HEK293T (cell line): Measurements from ENCODE around the gene CHTF8.

Source experiments
- CTCF ChIA-PET: fragments of 350-600 bp; formaldehyde crosslinking; extraction: SDS; loops from one replicate; lab custom pipeline; 2021; ENCODE audit warnings: antibody characterized with exemption, inconsistent platforms; lab: Yijun Ruan, JAX
- POLR2A ChIA-PET: fragments of 350-600 bp; formaldehyde crosslinking; extraction: SDS; loops from one replicate; lab custom pipeline; 2020; ENCODE audit warnings: antibody characterized with exemption, inconsistent platforms; lab: Yijun Ruan, JAX
- DNase-seq: peaks from one replicate; pipeline ENCODE4 v3.0.0; 2012; ENCODE audit warnings: mixed read lengths; ENCODE audit errors: extremely low spot score
- ARNT ChIP-seq: fragments of 450-650 bp; IDR thresholded peaks from 2 replicates; pipeline ENCODE4 v1.6.1; 2017; ENCODE audit warnings: mild to moderate bottlenecking
- BHLHE40 ChIP-seq: fragments of 450-650 bp; IDR thresholded peaks from 2 replicates; pipeline ENCODE4 v1.6.1; 2016; ENCODE audit warnings: mild to moderate bottlenecking, moderate library complexity, borderline replicate concordance
- CTBP1 ChIP-seq: fragments of 450-650 bp; IDR thresholded peaks from 2 replicates; pipeline ENCODE4 v1.6.1; 2016; ENCODE audit warnings: borderline replicate concordance
- ELF4 ChIP-seq: fragments of 450-650 bp; IDR thresholded peaks from 2 replicates; pipeline ENCODE4 v1.6.1; 2017; ENCODE audit warnings: antibody characterized with exemption
- FOXA1 ChIP-seq: fragments of 450-650 bp; IDR thresholded peaks from 2 replicates; pipeline ENCODE4 v1.6.1; 2016; ENCODE audit warnings: mild to moderate bottlenecking
- FOXK2 ChIP-seq: fragments of 450-650 bp; IDR thresholded peaks from 2 replicates; pipeline ENCODE4 v1.6.1; 2016; ENCODE audit warnings: mild to moderate bottlenecking
- FOXM1 ChIP-seq: fragments of 450-650 bp; IDR thresholded peaks from 2 replicates; pipeline ENCODE4 v1.6.1; 2017; ENCODE audit warnings: mild to moderate bottlenecking, borderline replicate concordance
- HDGF ChIP-seq: fragments of 450-650 bp; IDR thresholded peaks from 2 replicates; pipeline ENCODE4 v1.6.1; 2017; ENCODE audit warnings: antibody characterized with exemption, borderline replicate concordance
- L3MBTL2 ChIP-seq: fragments of 450-650 bp; conservative IDR thresholded peaks from 2 replicates; pipeline ENCODE4 v1.6.1; 2016; ENCODE audit warnings: mild to moderate bottlenecking
- LEF1 ChIP-seq: fragments of 450-650 bp; IDR thresholded peaks from 2 replicates; pipeline ENCODE4 v1.6.1; 2017; ENCODE audit warnings: mild to moderate bottlenecking, borderline replicate concordance
- NFRKB ChIP-seq: fragments of 450-650 bp; IDR thresholded peaks from 2 replicates; pipeline ENCODE4 v1.6.1; 2016; ENCODE audit warnings: mild to moderate bottlenecking, moderate library complexity
- PKNOX1 ChIP-seq: fragments of 450-650 bp; IDR thresholded peaks from 2 replicates; pipeline ENCODE4 v1.6.1; 2016
- SP1 ChIP-seq: fragments of 450-650 bp; IDR thresholded peaks from 2 replicates; pipeline ENCODE4 v1.6.1; 2017
- SUZ12 ChIP-seq: fragments of 450-650 bp; IDR thresholded peaks from 2 replicates; pipeline ENCODE4 v1.6.1; 2016; ENCODE audit warnings: mild to moderate bottlenecking
- TARDBP ChIP-seq: fragments of 450-650 bp; IDR thresholded peaks from 2 replicates; pipeline ENCODE4 v1.6.1; 2016
- ZNF384 ChIP-seq: fragments of 450-650 bp; IDR thresholded peaks from 2 replicates; pipeline ENCODE4 v1.6.1; 2016

Gene CHTF8

GRCh38 chr16:69171325-69172084 lies 39.1 kb upstream of the CHTF8 start:
- CTCF ChIA-PET, result no interaction called here
- POLR2A ChIA-PET, result no interaction called here
- TF ChIP-seq LEF1 (no peak), NFRKB (no peak), FOXM1 (no peak), TARDBP (no peak), SP1 (no peak), PKNOX1 (no peak), HDGF (no peak), CTBP1 (no peak), L3MBTL2 (no peak), ELF4 (no peak), FOXK2 (no peak)
- no peak for DNase-seq

GRCh38 chr16:69169607-69170352 lies 37.4 kb upstream of the CHTF8 start:
- CTCF ChIA-PET, result no interaction called here
- TF ChIP-seq SUZ12 (no peak), FOXM1 (no peak), SP1 (no peak), NFRKB (no peak), ZNF384 (no peak), ELF4 (no peak), TARDBP (no peak)
- no peak for DNase-seq
- POLR2A ChIA-PET, result no interaction called here

GRCh38 chr16:69169051-69169450 lies 36.7 kb upstream of the CHTF8 start:
- TF ChIP-seq SP1, result no peak
- TF ChIP-seq LEF1, result no peak
- TF ChIP-seq TARDBP, result no peak
- TF ChIP-seq ZNF384, result no peak
- no peak for TF ChIP-seq BHLHE40
- no peak for TF ChIP-seq HDGF
- no peak for TF ChIP-seq SUZ12
- no peak for TF ChIP-seq NFRKB
- no peak for TF ChIP-seq PKNOX1
- TF ChIP-seq FOXM1, result no peak
- no peak for TF ChIP-seq ARNT
- no peak for TF ChIP-seq ELF4
- TF ChIP-seq CTBP1, result no peak
- ChIA-PET POLR2A (no interaction called here), CTCF (no interaction called here)
- DNase-seq, result no peak

- DNase-seq, result no peak
- ChIA-PET POLR2A (no interaction called here), CTCF (no interaction called here)
- no peak for TF ChIP-seq BHLHE40
- TF ChIP-seq ZNF384, result no peak
- TF ChIP-seq ARNT, result no peak
- TF ChIP-seq TARDBP, result no peak
- TF ChIP-seq FOXK2, result no peak
- TF ChIP-seq NFRKB, result no peak
- TF ChIP-seq L3MBTL2, result no peak
- TF ChIP-seq FOXM1, result no peak
- no peak for TF ChIP-seq PKNOX1
These were observed 34.9 kb upstream of the CHTF8 start for GRCh38 chr16:69166946-69167930.

- TF ChIP-seq SUZ12 (no peak), FOXM1 (no peak), BHLHE40 (no peak), PKNOX1 (no peak), TARDBP (no peak), FOXA1 (no peak), ZNF384 (no peak), SP1 (no peak), HDGF (no peak), LEF1 (no peak)
- ChIA-PET CTCF (no interaction called here), POLR2A (no interaction called here)
- no peak for DNase-seq
These were observed 33.9 kb upstream of the CHTF8 start for GRCh38 chr16:69166221-69166833.
